B cell (primary cell): ENCODE results near the gene PHLPP1.

Source experiments
- CTCF ChIP-seq: fragments of 200-600 bp; IDR thresholded peaks from one replicate; pipeline ENCODE4 v1.8.0; 2022; ENCODE audit warnings: antibody characterized with exemption, mild to moderate bottlenecking
- EZH2 ChIP-seq: IDR thresholded peaks from 2 replicates; pipeline ENCODE4 v1.6.1; 2012; ENCODE audit warnings: borderline replicate concordance, low read depth, mild to moderate bottlenecking, moderate library complexity, low read length; ENCODE audit not compliant: insufficient read depth, poor library complexity, severe bottlenecking

- TF ChIP-seq CTCF (no peak), EZH2 (no peak)
Observed at GRCh38 chr18:62795813-62796212, 80.5 kb downstream of the PHLPP1 start.
